ENCODE results near the gene FNBP1L. TPM values are rescaled to one million over a fixed set of nuclear protein-coding genes. Genes with fewer than 3 reads are reported as not detected.

Gene FNBP1L
- total and polyA plus RNA-seq, 2 of the 8 experiments (the other 6 are each of a cell fraction or from before 2014, with no cell fraction given): 48.9 to 95.9 TPM

- TF ChIP-seq USF2 (IDR thresholded peaks at IDR 0.05; ENCODE audit: low read length): no peak
- no peak for TF ChIP-seq MAFK (IDR thresholded peaks at IDR 0.05; ENCODE audit: low read depth, low read length)
- TF ChIP-seq CHD7 (IDR thresholded peaks at IDR 0.05; ENCODE audit: insufficient replicate concordance, low read length): no peak
- TF ChIP-seq NANOG (IDR thresholded peaks at IDR 0.05; ENCODE audit: insufficient read depth, low read depth, low read length, poor library complexity, severe bottlenecking): no peak
- TF ChIP-seq KDM1A (IDR thresholded peaks at IDR 0.05; ENCODE audit: borderline replicate concordance, low read length): no peak
These were observed 130.5 kb downstream of the FNBP1L start (continued) for GRCh38 chr1:93578433-93578830.

Data from H1 (cell line).